H7 (cell line): ENCODE data around the gene SLC12A7. TPM values are rescaled to one million over a fixed set of nuclear protein-coding genes. Genes with fewer than 3 reads are reported as not detected.
A peak's percentile ranks its signal among the peaks of the same experiment; 100 is the strongest.

Source experiments
- DNase-seq: peaks from one replicate; pipeline ENCODE4 v3.0.0; 2012
- H3K27me3 ChIP-seq: 2 replicates; pipeline ENCODE4 v1.6.0; 2011; ENCODE audit warnings: mild to moderate bottlenecking, low read length; ENCODE audit not compliant: control insufficient read depth, insufficient read depth
- H3K36me3 ChIP-seq: replicated peaks from 2 replicates; pipeline ENCODE4 v1.5.1; 2011; ENCODE audit warnings: low read length; ENCODE audit not compliant: control insufficient read depth, insufficient read depth
- H3K4me3 ChIP-seq: 2 replicates; pipeline ENCODE4 v1.5.1; 2011; ENCODE audit warnings: low read depth, mild to moderate bottlenecking, control low read depth, low read length, moderate library complexity; ENCODE audit not compliant: insufficient read depth
- total RNA-seq: library from RNA; depleted of rRNA; stranded (reverse); fragments of >200 nt; shearing (Covaris generic); gene quantifications from 2 replicates; pipeline ENCODE4 v1.2.3, GENCODE V29; 2014

The SLC12A7 gene
- total RNA-seq, 1 experiment from 2014 or later: 19.8 TPM

DNA sequence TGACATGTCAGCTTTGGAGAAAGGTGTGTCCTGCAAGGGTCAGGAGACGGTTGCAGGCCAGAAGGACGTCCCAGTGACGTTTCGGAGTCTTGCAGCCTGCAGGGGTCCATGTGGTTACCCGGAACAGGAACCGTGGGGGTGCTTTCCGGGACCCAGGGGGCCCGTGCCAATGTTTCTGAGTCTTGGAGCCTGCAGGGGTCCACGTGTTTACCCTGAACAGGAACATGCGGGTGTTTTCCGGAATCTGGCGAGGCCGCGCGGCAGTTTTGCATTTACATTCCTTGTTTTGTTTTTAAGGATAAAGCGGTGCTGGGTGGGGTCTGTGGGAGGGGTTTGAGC, 72.7 kb downstream of the SLC12A7 start:
- H3K36me3 ChIP-seq: no peaks in the 10 kb centered on the region
- no peak for DNase-seq
- no peaks in the 10 kb centered on the region for H3K27me3 ChIP-seq
- no peak overlapping the region for H3K4me3 ChIP-seq

DNA sequence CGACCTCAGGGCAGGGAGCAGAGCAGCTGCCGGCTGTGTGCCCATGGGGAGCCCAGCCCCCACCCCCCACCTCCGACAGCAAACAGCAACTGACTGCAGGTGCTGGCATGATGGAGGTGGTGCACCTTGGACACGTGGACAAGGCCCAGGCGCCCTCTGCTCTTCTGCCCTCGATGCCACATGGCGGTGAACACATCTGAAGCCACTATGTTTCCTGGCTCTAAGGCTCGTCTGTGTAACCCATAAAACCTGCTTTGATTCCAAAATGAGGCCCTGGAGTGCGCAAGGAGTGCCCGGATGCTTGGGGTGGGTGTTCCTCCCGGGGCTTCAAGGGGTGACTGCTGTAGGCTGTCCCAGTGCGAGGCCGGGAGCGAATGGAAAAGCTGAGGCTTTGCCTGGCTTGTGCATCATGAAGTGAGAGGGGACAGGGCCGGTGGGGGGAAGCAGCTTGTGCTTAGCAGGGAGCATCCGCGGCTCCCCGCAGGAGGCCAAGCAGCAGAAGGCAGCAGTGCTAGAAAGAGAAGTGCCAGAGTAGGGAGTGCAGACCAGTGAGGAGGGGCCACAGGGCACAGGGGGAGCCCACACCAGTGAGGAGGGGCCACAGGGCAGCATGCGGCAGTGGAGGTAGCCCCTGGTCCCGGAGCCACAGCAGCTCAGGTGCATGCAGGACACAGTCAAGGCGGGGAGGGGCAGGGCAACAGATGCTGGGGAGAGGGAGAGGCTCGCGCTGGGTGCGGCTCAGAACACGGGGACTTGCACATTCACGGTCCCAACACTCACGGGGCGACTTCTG, 73.2 kb downstream of the SLC12A7 start:
- Histone ChIP-seq H3K36me3 (no peaks in the 10 kb centered on the region), H3K4me3 (no peak overlapping the region), H3K27me3 (no peaks in the 10 kb centered on the region)
- peak; percentile 73 for DNase-seq

DNA sequence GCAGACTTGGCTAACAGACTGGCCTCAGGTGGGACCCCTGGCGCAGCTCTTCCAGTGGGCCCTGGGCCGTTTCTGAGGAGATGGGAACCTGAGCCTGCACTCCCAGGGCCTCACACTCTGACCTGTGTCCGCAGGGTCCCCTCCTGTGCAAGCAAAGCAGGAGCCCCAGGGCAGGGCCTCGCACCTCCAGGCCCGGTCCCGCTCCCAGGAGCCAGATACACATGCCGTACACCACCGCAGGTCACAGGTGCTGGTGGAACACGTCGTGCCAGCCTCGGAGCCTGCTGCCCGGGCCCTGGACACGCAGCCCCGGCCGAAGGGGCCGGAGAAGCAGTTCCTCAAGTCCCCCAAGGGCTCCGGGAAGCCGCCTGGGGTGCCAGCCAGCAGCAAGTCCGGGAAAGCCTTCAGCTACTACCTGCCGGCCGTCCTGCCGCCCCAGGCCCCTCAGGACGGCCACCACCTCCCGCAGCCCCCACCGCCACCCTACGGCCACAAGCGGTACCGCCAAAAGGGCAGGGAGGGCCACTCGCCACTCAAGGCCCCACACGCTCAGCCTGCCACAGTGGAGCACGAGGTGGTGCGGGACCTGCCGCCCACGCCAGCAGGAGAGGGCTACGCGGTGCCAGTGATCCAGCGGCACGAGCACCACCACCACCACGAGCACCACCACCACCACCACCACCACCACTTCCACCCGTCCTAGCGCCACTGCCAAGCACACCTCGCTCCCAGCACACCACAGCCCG, 74.0 kb downstream of the SLC12A7 start:
- Histone ChIP-seq H3K4me3 (no peak overlapping the region), H3K36me3 (no peaks in the 10 kb centered on the region)

DNA sequence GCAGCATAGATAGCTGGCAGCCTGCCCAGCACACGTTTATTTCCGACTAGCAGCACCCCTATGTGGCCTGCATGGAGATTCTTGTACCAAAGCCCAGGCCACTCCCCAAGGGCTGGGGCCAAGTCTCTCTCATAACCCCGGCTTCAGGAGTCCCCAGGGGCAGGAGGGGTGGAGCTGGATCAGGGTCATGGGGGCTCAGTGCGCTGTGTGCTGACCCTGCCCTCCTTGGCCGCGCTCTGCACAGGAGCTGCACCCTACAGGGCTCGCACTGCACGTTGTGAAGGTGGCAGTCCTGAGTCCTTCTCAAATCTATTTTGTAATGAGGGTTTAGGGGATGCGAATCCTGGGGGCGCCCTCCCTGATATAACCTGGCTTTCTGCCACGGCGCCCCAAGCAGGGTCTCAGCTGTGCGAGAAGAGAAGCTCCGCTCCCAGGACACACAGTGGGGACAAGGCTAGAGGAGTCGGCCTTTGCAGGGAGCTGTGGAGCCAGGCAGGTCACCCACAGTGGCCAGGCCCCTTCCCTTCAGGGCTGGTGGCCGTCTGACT, 74.7 kb downstream of the SLC12A7 start:
- DNase-seq: peak; percentile 48
- H3K27me3 ChIP-seq: no peaks in the 10 kb centered on the region
- no peaks in the 10 kb centered on the region for H3K36me3 ChIP-seq
- H3K4me3 ChIP-seq: no peak overlapping the region

More for the DNA sequence above, 74.0 kb downstream of the SLC12A7 start:
- peak; percentile 71 for DNase-seq
- no peaks in the 10 kb centered on the region for H3K27me3 ChIP-seq

DNA sequence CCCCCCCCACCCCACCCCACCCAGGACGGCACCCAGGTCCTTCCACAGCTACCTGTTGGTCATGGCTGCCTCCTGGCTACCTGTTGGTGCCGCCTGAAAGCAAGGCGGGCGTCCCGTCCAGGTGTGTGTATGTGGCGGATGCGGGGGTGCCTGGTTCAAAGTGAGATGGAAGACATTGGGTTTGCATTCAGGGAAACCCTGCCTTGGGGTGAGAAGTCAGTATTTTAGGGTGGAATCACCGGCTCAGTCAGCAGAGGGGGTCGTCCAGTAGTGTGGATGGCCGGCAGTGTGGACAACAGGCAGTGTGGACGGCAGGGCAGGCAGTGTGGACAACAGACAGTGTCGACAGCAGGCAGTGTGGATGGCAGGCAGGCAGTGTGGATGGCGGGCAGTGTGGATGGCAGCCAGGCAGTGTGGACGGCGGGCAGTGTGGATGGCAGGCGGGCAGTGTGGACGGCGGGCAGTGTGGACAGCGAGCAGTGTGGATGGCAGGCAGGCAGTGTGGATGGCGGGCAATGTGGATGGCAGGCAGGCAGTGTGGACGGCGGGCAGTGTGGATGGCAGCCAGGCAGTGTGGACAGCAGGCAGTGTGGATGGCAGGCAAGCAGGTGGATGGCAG, 75.2 kb downstream of the SLC12A7 start:
- H3K4me3 ChIP-seq: no peak overlapping the region
- DNase-seq: no peak
- no peaks in the 10 kb centered on the region for H3K36me3 ChIP-seq
- no peaks in the 10 kb centered on the region for H3K27me3 ChIP-seq

DNA sequence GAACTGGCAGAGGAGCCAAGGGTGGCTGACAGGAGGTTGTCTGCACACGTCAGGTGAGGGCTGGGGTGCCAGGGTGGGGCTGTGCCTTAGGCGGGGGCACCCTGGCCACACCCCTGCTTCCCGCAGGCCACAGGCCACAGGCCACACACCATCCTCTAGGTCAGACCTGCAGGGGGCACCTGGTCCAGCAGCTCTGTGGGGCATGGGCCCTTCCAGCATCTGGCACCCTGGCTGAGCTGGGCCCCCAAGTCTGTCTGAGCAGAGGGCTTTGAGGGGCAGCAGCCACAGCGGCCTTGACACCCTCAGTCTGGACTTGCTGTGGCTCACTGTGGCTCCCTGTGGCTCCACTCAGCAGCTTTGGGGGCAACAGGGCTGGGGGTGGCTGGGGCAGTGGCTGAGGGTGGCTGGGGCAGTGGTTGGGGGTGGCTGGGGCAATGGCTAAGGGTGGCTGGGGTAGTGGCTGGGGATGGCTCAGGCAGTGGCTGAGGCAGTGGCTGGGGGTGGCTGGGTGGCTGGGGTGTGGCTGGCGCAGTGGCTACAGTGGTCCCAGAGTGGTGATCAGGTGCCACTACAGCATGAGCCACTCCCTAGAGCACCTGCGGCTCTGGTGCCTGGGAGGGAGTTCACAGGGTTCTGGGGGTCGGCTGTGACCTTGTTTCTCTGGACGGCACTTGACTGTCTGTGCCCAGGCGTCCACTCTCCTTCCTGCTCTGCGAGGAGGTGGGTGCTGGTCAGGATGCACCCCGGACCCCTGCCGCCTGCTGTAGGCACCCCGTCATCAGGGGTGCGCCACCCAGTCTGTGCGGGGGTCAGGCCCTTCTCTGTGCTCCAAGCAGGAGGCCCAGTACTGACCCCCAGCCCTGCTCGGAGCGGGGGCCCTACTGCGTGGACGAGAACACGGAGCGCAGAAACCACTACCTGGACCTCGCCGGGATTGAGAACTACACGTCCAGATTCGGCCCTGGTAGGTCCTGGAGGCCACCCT, 76.2 kb downstream of the SLC12A7 start:
- peak; percentile 48 for DNase-seq
- Histone ChIP-seq H3K36me3 (no peaks in the 10 kb centered on the region), H3K27me3 (no peaks in the 10 kb centered on the region), H3K4me3 (no peak overlapping the region)

DNA sequence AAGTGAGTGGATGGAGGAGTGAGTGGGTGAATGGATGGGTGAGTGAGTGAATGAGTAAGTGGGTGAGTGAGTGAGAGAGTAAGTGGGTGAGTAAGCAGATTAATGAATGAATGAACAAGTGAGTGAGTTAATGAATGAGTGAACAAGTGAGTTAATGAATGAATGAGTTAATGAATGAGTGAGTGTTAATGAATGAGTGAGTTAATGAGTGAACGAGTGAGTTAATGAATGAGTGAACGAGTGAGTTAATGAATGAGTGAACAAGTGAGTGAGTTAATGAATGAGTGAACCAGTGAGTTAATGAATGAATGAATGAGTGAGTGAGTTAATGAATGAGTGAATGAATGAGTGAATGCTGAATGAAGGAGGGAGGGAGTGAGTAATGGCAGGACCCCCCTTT, 76.9 kb downstream of the SLC12A7 start:
- H3K27me3 ChIP-seq: no peaks in the 10 kb centered on the region
- H3K36me3 ChIP-seq: no peaks in the 10 kb centered on the region
- no peak for DNase-seq
- no peak overlapping the region for H3K4me3 ChIP-seq

DNA sequence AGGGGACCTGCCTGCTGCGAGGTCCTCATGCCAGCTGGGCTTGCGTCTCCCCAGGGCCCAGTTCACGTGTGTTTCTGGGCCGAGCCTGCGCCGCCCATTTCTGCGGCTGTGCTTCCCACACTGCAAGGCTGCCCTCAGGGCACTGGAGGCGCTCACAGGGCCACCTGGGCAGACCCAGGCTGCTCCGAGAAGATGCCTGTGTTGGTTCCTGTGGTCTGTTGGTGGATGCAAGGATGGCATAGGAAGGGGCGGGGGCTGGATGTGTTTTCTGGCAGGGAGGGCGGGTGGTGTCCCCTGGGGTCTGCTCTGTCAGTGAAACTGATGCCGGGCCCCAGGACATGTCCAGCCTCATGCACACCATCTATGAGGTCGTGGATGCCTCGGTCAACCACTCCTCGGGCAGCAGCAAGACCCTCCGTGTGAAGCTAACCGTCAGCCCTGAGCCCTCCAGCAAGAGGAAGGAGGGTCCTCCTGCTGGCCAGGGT, 77.4 kb downstream of the SLC12A7 start:
- no peak overlapping the region for H3K4me3 ChIP-seq
- H3K27me3 ChIP-seq: no peaks in the 10 kb centered on the region
- DNase-seq: peak; percentile 54
- H3K36me3 ChIP-seq: no peaks in the 10 kb centered on the region

DNA sequence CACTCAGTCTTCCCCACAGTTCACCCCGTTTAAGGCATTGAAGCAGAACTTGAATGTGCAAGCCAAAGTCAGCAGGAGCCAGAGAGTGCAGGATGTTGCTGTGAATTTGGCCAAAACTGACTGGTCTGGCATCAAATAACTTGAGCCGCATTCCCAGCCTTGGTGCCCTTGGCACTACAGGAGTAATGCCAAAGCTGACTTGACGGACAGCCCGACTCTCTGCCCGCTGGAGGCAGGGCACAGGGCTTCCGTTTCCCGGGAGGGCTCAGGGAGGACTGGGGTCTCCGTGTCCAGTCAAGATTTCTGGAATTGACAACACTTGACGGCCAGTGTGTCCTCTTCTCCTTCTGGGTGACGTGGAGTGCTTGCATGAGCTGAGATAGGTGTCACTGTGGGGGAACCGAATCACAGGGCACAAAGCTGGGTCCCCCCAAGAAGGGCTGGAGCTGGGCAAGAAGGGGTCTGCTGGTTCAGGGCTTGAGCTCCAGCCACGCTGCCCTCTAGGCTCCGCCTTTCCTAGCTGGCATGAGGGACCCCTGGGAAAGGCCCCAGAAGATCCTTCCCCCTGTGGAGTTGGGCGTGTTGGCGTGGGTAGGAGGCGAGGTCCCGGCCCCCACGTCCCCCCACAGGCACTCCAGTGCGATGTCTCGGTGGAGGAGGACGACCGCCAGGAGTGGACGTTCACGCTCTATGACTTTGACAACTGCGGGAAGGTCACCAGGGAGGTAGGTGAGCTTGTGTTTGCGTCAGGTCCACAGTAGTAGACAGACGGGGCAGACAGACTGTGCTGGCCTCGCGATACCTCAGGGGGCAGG, 78.0 kb downstream of the SLC12A7 start:
- peak; percentile 34 for DNase-seq
- no peaks in the 10 kb centered on the region for H3K36me3 ChIP-seq
- no peak overlapping the region for H3K4me3 ChIP-seq
- no peaks in the 10 kb centered on the region for H3K27me3 ChIP-seq

DNA sequence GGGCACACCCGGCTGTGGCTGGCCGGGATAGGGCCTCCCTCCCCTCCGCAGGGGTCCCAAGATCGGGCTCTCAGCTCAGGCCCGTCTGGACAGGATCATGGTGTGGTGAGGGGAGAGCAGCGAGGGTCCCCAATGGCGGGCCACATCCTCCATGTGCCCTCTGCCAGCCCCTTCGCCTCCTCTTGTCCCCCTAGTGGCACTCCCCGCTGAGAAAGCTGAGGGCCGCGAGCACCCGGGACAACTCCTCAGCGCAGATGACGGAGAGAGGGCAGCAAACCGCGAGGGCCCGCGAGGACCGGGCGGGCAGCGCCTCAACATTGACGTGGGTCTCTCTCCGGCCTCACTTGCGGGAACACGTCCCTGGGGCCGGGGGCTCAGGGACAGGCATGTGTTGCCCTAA, 78.7 kb downstream of the SLC12A7 start:
- DNase-seq: peak; percentile 65

DNA sequence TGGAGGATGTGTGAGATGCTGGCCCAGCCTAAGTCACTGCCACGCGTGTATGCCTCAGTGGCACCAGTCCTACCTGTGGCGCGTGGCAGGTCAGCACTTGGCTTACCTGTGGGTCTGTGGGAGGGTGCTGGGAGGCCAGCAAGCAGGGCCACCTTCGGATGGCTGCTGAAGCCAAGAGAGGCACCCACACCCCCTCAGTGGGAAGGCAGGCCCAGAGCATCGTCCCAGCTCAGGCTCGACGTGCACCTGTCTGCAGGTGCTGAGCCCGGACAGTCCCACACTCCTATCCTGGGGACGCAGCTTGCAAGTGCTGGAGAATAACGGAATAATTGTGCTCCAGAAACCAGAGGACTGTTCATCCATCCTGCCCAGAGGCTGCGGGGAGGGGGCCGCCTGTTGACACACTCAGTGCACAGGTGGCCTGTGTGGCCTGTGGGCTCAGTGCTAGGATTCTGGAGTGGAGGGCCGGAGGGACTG, 79.3 kb downstream of the SLC12A7 start:
- DNase-seq: peak; percentile 36
- no peaks in the 10 kb centered on the region for H3K36me3 ChIP-seq
- H3K27me3 ChIP-seq: no peaks in the 10 kb centered on the region
- no peak overlapping the region for H3K4me3 ChIP-seq

More for the DNA sequence above, 78.7 kb downstream of the SLC12A7 start:
- Histone ChIP-seq H3K27me3 (no peaks in the 10 kb centered on the region), H3K36me3 (no peaks in the 10 kb centered on the region), H3K4me3 (no peak overlapping the region)

DNA sequence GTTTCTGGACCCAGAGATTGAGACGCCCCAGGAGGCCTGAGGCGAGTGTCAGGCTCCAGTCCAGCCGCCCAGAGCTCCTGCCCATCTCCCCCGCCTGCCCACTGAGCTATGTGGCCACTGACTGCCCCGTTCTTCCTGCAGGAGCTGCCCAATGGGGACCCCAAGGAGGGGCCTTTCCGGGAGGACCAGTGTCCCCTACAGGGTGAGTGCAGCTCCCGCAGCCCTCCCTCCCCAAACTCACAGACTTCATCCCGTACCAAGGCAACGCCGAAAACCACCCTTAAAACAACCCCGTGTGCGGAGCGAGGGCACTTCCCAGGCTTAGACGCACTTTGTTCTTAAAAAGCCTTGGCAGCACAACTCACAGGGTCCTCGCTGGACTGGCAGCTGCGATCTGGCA, 79.9 kb downstream of the SLC12A7 start:
- Histone ChIP-seq H3K4me3 (no peak overlapping the region), H3K36me3 (no peaks in the 10 kb centered on the region), H3K27me3 (no peaks in the 10 kb centered on the region)
- peak; percentile 65 for DNase-seq

DNA sequence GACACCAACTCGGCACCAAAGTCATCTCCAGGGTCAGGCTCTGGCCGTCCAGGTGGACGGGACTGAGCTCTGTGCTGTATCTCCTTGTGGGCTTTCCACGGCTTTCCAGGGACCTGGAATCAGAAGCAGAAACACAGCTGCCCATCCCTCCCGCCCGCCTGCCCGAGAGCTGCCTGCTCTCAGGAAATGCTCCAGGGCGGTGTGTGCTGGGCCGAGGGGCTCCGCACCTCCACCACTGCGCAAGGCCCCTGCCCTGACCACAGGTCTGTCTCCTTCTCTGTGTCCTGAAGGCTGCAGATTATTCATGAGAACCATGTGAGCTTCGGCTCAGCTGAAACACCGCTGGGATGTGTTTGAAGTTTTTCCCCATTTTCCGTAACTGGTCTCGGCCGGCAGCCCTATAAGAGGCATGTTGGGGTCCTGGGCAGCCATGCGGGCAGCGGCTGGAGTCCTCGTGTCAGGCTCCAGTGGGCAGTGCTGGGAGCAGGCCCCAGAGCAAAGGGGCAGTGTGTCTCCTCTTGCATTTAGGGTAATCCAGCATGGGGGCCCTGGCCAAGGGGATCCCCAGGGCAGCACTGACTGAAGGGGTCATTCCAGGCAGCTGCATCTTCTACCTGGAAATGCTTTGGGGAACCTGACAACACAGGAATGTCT, 80.4 kb downstream of the SLC12A7 start:
- Histone ChIP-seq H3K27me3 (no peaks in the 10 kb centered on the region), H3K4me3 (no peak overlapping the region), H3K36me3 (no peaks in the 10 kb centered on the region)
- DNase-seq: peak; percentile 61
